Panc1 (cell line): ENCODE measurements around the gene TTLL11. TPM values are rescaled to one million over a fixed set of nuclear protein-coding genes. Genes with fewer than 3 reads are reported as not detected.

ENCODE experiments used
- ATAC-seq: fragments of 200-7000 bp; cut with Tn5 transposase; 2 replicates; pipeline ENCODE4 v1.9.1; 2020; ENCODE audit warnings: mild to moderate bottlenecking, moderate library complexity
- BruUV-seq: library from RNA; stranded (reverse); fragments of 400-500 nt; replicated peaks from 2 replicates; lab custom pipeline; 2021; lab: Mats Ljungman, UMichigan
- CTCF ChIA-PET: fragments of 300-600 bp; sonication (Branson Sonifier 250); formaldehyde crosslinking; loops from one replicate; lab custom pipeline; 2022; ENCODE audit warnings: antibody characterized with exemption; lab: Charles Lee
- POLR2A ChIA-PET: fragments of 300-600 bp; sonication (Branson Sonifier 250); formaldehyde crosslinking; loops from one replicate; lab custom pipeline; 2022; ENCODE audit warnings: antibody characterized with exemption; lab: Charles Lee
- DNase-seq: peaks from one replicate; pipeline ENCODE4 v3.0.0-alpha.2; 2010; ENCODE audit warnings: low read depth, low spot score
- H3K27ac ChIP-seq: 2 replicates; pipeline ENCODE4 v1.5.1; 2011; ENCODE audit warnings: mild to moderate bottlenecking, low read length, inconsistent platforms
- H3K27me3 ChIP-seq: fragments of 200-500 bp; sonication (Bioruptor generic); 2 replicates; pipeline ENCODE4 v1.6.0; 2014; ENCODE audit warnings: low read length, inconsistent platforms; ENCODE audit not compliant: control insufficient read depth, insufficient read depth
- H3K36me3 ChIP-seq: fragments of 200-500 bp; sonication (Bioruptor generic); 2 replicates; pipeline ENCODE4 v1.5.1; 2014; ENCODE audit warnings: inconsistent platforms, mild to moderate bottlenecking, low read length, moderate library complexity; ENCODE audit not compliant: control insufficient read depth, insufficient read depth
- H3K4me1 ChIP-seq: 2 replicates; pipeline ENCODE4 v1.5.1; 2011; ENCODE audit warnings: inconsistent platforms, mild to moderate bottlenecking, low read length, moderate library complexity; ENCODE audit not compliant: control insufficient read depth, insufficient read depth
- H3K4me3 ChIP-seq, 2 experiments: 2 replicates each; pipeline ENCODE4 v1.5.1; 2011 to 2012; ENCODE audit warnings: low read depth in 2 of 2, low read length in 2 of 2, mild to moderate bottlenecking in 2 of 2, inconsistent platforms in 1 of 2, moderate library complexity in 1 of 2
- H3K9me3 ChIP-seq: fragments of 200-500 bp; sonication (Bioruptor generic); 2 replicates; pipeline ENCODE4 v1.5.1; 2014; ENCODE audit warnings: low read depth, mild to moderate bottlenecking, inconsistent platforms, low read length, moderate library complexity; ENCODE audit not compliant: control insufficient read depth, insufficient read depth
- CTCF ChIP-seq: fragments of 450-650 bp; IDR thresholded peaks from 2 replicates; pipeline ENCODE4 v1.5.1; 2017; ENCODE audit warnings: mild to moderate bottlenecking
- POLR2AphosphoS5 ChIP-seq: IDR thresholded peaks from 2 replicates; pipeline ENCODE4 v1.6.1; 2012; ENCODE audit warnings: mild to moderate bottlenecking, low read depth, low read length, moderate library complexity
- REST ChIP-seq, 2 experiments: IDR thresholded peaks; 2 replicates each; pipeline ENCODE4 v1.6.1; 2011 to 2012; ENCODE audit warnings: low read depth in 2 of 2, control low read depth in 1 of 2, low read length in 1 of 2, mild to moderate bottlenecking in 1 of 2, moderate library complexity in 1 of 2; ENCODE audit not compliant: insufficient read depth in 1 of 2
- SIN3A ChIP-seq: IDR thresholded peaks from 2 replicates; pipeline ENCODE4 v1.6.1; 2012; ENCODE audit warnings: low read depth, mild to moderate bottlenecking, low read length, moderate library complexity, borderline replicate concordance; ENCODE audit not compliant: insufficient read depth
- TCF7L2 ChIP-seq: IDR thresholded peaks from 2 replicates; pipeline ENCODE4 v1.6.1; 2011; ENCODE audit warnings: mild to moderate bottlenecking, low read depth, low read length, inconsistent platforms
- in situ Hi-C: cut with HindIII; loops from 2 replicates; pipeline ENCODE4 v1.10.0; 2016; ENCODE audit warnings: low sequenced_read_pairs, low pct_unique_long_range_greater_than_20kb
- intact Hi-C: fragments of 100-400 bp; cut with micrococcal nuclease; formaldehyde crosslinking; loops from one replicate; pipeline ENCODE4 v1.10.0; 2022; ENCODE audit not compliant: unreplicated experiment
- total RNA-seq: library from RNA; stranded (reverse); gene quantifications from one replicate; pipeline ENCODE4 v1.2.1, GENCODE V29; 2021; ENCODE audit not compliant: unreplicated experiment

TTLL11 gene
- total RNA-seq, 1 experiment from 2014 or later = 1.1 TPM

GRCh38 chr9:121874524-121874923, 218.6 kb downstream of the TTLL11 start:
- H3K4me3 ChIP-seq = no peak overlapping the region
- H3K4me1 ChIP-seq = no peaks in the 10 kb centered on the region
- in situ Hi-C loops = no loop called here
- H3K27me3 ChIP-seq = no peaks in the 10 kb centered on the region
- no TSS peak for BruUV-seq
- H3K27ac ChIP-seq = no peak overlapping the region
- intact Hi-C loops = no loop called here
- H3K36me3 ChIP-seq = no peaks in the 10 kb centered on the region
- CTCF ChIA-PET = no interaction called here
- ATAC-seq = no peak
- DNase-seq = no peak
- POLR2A ChIA-PET = no interaction called here
- TF ChIP-seq TCF7L2 (no peak), REST (IDR thresholded peaks at IDR 0.05; ENCODE audit: insufficient read depth in 1 of 2, low read depth in 2 of 2, low read length in 1 of 2) (no peak), CTCF (no peak), SIN3A (no peak), POLR2AphosphoS5 (no peak)
- no peaks in the 10 kb centered on the region for H3K9me3 ChIP-seq

- Histone ChIP-seq H3K27ac (no peak overlapping the region), H3K9me3 (no peaks in the 10 kb centered on the region), H3K27me3 (no peaks in the 10 kb centered on the region), H3K36me3 (no peaks in the 10 kb centered on the region), H3K4me3 (no peak overlapping the region), H3K4me1 (no peaks in the 10 kb centered on the region)
- ChIA-PET CTCF (no interaction called here), POLR2A (no interaction called here)
- in situ Hi-C loops (no loop called here), intact Hi-C loops (no loop called here)
- DNase-seq (no peak), ATAC-seq (no peak)
- TF ChIP-seq CTCF (no peak), TCF7L2 (no peak), REST (IDR thresholded peaks at IDR 0.05; ENCODE audit: insufficient read depth in 1 of 2, low read depth in 2 of 2, low read length in 1 of 2) (no peak), POLR2AphosphoS5 (no peak), SIN3A (no peak)
- no TSS peak for BruUV-seq
Measured at GRCh38 chr9:121871431-121872025, 221.6 kb downstream of the TTLL11 start.
